SHP77 (cell line): Measurements from ENCODE around the gene CCDC3.
"Not testable (repeated sequence)": the region's sequence is repeated elsewhere in the genome, so short reads cannot be mapped to it uniquely, and the experiment has no call there.

Source experiments
- DNase-seq, 2 experiments: peaks; one replicate each; lab custom pipeline; 2025; lab: John Stamatoyannopoulos, UW

The CCDC3 gene

DNA sequence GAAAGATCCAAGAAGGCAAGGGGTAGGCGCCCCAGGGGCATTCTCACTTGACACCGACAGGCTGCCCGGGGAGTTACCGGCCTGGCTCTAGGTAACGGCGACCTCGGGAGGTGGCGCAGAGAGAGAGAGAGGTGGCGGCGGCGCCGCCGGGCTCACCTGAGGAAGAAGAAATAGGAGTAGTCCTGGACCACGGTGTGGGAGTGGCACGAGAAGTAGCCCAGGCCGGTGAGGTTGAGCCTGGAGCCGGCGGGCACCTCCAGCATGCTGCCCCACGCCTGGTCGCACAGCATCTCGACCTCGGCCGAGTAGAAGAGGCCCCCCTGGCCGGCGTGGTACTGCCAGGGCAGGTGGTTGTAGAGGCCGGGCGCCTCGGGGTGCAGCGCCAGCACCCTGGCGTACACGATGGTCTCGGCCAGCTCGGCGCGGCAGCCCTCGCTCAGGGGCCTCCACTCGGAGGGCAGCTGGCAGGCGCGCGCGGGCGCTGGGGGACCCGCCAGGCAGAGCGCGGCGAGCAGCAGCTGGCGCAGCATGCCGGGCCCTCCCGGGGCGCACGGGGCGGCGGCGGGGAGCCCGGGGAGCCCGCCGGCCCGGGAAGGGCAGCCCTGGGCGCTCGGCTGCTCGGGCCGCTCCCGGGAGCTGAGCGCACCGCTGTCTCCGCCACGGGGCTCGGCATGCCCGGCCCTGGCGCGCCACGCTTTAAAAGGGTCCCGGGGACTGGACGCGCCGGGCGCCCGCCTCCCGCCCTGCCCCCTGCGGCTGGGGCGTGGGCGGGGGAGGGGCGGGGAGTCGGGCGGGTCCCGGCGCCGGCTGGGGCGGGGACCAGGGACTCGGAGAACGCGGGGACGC, at the start of gene CCDC3:
Gene CCDC3, minus strand, starts transcription at position 673 of the 846 bp plus-strand sequence. Its CDS starts 143 bp downstream, at position 530.
- DNase-seq, result no peak

DNA sequence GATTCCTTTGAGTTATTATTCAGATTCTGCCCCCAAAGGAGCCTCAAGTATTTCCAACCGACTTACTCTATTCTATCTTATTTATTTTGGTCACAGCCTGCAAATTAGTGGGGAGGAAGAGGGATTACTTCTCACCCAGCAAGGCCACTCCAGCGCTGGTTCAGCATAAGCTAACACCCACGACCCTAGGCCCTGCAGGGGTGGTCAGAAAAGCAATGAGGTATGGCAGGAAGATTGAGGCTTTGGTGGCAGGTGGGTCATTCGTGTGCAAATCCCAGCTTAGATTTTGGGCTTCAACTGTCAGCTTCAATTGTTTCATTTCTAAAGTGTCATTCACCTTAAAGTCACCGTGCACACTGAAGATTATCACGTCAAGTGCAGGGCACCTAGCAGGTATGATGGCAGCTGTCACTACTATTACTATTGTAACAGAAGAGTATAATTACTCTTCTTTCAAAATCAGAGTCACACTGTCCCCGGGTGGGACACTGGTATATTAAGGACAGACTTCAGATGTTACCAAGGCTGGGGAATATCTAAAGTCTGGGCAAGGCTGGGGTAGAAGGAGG, 49.7 kb upstream of the CCDC3 start:
- no peak for DNase-seq

DNA sequence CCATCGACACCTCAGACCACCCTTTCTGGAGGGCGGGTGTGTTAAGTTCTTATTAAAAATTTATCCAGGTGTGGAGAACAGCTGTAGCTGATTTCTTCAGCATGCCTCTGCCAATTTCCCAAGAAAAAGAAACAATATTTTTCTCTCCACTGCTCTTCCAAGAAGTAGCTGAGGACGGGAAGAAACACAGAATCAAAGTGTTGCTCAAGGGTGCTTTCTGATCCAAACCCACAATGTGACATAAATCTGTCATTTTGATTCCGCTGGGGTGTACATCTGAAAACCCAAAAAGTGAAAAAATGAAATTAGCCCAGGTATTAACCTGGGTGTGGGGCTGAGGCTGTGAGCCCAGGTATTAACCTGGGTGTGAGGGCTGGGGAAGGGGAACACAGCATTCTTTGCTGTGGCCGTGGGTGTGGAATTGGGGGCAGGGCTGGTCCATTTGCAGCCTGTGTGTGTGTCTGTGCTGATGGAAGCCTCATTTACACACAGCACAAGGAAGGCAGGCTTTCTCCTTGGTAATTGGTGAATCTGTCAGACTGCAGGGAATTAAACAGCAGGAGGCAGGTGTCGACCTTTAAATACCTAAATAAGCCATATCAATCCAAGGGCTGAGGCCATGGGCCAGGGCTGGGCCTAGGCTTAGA, 48.4 kb upstream of the CCDC3 start:
- DNase-seq, result no peak

DNA sequence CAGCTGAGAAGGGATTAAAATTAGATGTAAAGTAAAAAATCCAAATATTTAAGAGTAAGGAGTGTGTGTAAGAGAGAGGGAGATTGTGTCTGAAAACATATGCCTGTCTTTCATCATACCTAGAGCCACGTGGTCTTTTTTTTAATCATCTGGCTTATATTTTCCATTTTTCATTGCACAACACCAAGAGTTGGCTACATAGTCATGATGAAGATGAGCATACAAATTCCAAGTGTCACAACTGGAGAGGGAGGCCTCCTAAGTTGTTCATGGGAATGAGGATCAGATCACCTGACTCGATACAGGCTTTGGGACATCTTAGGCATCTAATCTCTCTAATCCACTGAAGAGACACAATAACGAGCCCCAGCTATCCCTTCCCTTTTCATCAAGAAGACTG, 47.2 kb upstream of the CCDC3 start:
- no peak for DNase-seq

DNA sequence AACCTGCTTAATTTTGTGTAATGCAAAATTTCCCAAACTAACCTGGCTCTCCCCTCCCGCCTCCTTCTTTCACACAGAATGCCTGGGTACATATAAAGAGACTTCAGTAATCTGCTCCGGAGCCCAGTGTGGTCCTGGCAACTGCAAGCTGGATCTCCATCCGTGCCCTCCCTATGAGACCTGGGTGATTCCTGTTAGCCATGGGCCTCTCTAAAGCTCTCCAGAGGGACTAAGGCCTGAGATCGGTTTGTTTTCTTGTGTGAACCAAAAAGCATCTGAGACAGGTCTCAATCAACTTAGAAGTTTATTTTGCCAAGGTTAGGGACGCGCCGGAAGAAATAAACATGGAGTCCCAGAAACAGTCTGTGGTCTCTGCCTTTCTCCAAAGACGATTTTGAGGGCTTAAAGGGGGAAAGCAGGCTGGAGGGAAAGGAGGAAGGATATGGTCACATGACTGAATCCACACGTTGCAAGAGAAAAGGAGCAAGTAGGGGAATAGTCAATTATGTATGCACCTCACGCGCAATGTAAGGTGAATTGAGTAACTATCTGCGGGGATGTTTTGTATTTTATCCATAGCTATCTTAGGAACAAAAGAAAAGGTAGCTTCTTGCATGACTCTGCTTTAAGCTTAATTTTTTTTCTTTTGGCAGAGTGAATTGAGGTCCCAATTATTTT, 46.2 kb upstream of the CCDC3 start:
- no peak for DNase-seq

DNA sequence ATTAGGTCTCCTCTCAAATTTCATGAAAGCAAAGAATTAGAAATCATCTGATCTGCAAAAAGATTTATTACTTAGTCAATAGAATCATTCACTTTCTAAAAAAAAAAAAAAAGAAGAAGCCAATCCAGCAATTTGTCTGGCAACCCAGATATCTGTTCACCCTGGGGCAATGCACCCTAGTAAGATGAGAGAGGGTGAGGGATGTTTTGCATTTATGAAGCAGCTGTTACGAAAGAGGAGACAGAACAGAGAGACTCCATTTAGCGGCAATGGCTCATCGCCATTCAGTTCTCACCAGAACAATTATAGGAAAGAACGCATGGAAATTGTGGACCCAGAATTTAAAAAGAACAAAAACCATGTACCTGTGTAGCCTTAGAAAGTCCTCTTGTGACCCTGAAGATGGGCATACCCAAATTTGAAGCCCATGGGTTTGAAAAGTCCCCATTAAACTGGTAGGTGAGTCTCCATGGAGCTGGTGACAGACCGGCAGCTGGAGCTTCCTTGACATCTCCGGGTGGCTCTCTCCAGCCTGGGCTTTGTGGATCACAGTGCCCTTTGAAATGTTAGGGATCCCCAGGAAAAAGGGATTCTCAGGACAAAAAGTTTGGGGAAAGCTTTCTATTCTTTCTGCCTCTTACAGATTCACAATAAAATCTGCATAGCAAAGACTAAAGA, 45.5 kb upstream of the CCDC3 start:
- DNase-seq, result no peak

DNA sequence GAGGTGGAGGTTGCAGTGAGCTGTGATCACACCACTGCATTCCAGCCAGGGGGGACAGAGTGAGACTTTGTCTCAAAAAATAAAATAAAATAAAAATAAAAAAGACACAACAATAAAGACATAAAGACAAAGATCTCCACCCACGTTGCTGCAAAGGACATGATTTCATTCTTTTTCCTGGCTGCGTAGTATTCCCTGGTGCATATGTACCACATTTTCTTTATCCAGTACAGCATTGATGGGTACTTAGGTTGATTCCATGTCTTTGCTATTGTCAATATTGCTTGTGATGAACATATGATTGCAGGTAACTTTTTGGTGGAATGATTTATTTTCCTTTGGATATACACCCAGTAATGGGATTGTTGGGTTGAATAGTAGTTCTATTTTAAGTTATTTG, 42.0 kb upstream of the CCDC3 start:
- no peak for DNase-seq

DNA sequence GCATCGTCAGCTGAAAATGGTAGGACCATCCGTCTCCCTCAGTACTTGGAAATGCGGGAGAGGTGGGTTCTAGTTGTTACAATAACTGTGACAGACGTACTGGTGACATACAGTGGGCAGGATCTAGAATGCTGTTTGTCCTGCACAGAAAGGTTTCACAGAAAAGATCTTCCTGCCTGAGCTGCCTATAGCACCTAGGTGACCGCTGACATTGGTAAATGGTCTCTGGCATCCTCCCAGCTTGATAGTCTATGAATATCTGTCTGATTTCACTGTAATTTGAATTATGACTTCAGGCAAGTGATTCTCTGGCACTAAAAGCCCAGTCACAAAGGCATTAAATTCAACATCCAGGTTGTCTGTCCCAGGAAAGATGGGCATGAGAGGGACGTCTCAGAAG, 38.2 kb upstream of the CCDC3 start:
- DNase-seq, result no peak

DNA sequence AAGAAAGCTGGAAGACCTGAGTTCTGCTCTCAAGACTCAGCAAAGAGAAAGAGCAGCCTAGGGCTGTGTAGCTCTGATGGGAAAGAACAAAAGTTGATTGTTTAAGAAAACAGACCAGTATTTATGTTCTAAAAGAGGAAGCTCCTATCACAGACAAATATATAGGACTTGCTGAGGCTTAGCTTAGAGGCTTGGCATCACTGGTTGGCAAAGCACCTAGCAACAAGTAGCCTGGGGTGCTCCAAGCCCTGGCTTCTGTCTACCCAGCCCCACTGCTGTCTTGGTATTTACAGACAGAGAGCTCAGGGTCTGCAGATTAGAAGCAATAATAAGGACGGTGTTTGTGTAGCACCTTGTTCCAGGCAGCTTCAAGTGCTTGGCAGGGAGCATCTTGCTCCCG, 36.9 kb upstream of the CCDC3 start:
- no peak for DNase-seq

DNA sequence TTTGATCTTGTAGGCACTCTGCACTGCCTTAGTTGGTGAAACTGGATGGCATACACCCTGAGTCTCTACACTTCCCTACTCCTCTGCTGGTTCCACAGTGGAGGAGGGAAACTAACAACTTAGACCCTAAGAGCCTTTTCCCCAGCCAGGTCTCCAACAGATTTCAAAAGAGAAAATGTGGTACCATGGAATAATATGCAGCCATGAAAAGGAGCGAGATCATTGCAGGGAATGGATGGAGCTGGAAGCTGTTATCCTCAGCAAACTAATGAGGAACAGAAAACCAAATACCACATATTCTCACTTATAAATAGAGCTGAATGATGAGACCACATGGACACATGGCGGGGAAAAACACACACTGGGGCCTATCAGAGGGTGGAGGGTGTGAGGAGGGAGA, 36.3 kb upstream of the CCDC3 start:
- DNase-seq, result no peak

DNA sequence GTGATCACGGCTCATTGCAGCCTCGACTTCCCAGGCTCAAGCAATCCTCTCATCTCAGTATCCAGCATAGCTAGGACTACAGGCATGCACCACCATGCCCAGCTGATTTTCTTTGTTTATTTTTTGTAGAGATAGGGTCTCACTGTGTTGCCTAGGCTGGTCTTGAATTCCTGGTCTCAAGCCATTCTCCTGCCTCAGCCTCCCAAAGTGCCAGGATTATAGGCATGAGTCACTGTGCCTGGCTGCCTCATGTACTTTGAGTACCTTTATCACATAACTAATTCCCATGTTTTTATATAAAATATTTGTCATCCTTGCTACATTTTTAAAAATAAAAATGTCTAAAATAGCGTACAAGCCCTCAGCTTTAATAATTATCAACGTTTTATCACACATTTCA, 35.3 kb upstream of the CCDC3 start:
- no peak for DNase-seq

DNA sequence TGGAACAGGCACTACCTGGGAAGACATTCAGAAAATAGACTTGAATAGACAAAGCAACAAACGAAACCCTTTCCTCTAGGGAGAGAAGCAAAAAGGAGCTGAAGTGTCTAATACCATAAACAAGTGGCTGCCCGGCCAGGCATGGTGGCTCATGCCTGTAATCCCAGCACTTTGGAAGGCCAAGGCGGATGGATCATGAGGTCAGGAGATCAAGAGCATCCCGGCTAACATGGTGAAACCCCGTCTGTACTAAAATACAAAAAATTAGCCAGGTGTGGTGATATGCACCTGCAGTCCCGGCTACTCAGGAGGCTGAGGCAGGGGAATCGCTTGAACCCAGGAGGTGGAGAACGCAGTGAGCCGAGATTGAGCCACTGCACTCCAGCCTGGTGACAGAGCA, 34.2 kb upstream of the CCDC3 start:
- DNase-seq, result not testable (repeated sequence)

DNA sequence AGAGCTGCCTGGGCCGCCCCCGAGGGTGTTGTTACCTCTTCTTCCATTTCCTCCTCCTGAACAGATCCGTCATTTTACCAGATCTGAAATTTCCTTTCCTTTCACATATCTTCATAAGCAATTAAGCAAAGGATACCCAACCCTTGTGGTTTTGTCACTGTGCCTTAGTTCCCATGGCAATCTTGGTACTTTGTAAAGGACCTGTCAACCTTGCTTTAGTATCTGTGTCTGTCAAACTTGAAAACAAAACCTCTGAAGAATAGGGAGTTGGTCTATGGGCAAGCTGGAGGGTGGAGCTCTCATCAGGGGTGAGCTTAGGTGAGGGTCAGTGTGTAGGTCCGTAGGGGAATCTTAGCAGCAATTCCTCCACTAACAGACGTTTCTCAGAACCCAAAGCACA, 25.4 kb upstream of the CCDC3 start:
- no peak for DNase-seq

DNA sequence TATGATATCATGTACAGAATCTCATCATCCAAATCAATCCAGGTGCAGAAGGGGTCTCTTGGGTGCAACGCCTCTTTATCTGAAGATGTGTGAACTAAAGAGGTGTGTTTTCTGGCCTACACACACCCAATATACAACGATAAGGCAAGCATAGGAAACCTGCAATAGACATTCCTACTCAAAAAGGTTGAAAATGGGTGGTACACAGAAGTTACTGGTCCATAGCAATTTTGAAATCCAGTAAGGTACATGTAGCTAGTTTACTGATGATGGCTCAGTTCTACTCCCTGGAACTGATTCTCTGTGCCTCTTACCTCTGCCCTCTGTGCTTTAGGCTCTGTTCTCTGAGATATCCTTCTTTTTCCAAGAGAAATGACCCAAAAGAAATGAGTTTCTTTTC, 22.2 kb upstream of the CCDC3 start:
- no peak for DNase-seq

DNA sequence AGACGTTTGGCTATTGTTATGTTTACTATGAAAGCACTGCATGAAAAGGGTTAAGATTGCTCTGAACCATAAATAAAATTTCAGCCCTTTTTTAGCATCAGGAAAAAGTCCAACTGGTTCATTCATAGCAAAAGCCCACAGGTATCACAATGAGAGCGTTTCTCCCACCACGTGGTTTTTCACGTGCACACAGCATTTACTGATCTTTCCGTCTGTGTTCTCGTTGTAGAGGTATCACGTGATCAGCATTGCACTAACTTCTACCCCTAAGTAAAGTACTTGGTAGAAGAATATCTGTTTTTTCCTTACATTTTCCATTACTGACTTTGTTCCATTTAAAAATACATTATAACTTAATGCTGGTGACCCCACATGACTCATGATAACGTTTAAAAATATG, 17.8 kb upstream of the CCDC3 start:
- no peak for DNase-seq

DNA sequence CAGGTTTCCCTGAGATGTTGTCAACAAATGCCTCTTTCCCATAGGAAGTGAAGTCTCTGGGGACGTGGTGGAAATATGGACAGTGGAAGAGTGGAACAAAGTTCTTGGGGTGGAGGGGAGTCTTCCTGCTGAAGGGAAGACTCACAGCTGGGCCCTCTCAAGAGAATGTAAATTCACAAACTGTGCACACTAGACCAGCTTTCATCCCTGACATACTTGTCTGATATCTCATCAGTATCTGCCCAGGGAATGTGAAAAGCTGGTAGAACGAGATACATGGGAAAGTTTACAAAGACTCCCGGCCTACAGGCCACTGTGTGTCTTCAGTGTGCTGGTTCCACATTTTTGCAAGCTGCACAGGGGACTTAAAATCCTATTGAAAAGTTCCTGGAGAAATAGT, 16.7 kb upstream of the CCDC3 start:
- no peak for DNase-seq

DNA sequence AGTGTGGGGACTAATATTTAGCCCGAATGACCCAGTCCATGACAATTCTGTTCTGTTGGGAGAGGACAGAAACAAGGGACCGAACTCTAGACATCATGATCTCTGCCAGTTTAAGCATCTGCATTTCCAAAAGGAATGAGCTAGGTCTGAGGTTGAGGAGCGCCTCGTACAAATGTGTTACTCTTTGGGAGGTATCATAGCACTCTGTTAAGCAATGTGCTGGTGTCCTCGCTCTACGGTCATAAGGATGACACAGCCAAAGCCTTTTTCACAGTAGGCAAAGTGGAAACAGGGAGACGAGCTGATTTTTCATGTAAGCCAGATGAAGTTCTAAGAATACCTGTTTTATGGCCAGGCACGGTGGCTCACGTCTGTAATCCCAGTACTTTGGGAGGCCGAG, 15.4 kb upstream of the CCDC3 start:
- DNase-seq, result no peak

DNA sequence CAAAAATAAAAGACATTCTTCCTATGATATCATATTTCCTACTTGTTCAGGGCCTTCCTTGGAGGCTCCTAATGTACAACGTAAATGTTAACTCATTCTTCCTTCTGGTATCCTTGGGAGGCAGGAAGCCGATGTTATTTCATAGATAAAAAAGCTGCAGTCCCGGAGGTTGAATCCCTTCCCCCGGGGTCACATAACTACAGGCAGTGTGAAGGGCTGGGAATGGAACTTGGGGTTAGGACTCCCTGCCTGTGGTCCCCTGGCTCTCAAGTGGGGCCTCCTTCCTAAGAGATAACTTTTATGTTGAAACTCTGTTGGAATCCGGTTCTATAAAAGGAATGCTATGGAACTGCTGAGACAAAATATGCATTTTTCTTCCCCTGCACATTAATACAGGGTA, 14.9 kb upstream of the CCDC3 start:
- DNase-seq, result no peak

DNA sequence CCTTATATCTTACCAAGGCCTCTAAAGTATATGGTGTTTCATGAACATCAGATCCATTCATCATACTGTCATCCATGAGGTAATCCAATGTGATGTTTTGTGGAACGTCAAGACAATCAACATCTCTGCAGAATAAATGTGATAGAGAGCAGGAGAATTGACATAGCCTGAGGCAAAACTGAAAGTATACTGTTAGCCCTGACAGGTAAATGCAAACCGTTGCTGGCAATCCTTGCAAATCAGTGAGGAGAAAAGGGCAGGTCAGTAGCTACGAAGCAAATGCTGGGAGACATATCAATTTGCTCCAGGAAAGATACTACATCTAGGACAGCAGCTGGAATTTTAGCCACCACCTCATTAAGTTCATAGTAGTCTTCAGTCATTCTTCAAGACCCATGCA, 4.5 kb upstream of the CCDC3 start:
- no peak for DNase-seq

DNA sequence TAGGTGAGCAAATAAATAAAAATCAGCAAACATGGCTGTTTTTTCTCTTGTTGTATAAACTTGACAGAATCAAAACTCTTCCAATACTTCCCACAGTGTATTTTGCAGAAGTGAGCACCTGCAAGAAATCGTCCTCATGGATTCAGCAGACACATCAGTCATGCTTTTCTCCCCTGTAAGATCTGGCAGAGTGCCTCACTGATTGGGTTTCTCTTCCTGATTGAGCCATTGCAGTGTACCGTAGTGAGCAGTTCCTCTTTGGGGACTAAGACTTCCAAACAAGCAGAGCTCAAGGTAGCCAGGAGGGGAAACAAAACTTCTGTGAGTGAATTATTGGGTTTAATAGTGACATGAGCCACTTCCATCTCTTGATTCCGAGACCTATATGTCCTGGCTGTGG, 2.2 kb upstream of the CCDC3 start:
- DNase-seq, result no peak

DNA sequence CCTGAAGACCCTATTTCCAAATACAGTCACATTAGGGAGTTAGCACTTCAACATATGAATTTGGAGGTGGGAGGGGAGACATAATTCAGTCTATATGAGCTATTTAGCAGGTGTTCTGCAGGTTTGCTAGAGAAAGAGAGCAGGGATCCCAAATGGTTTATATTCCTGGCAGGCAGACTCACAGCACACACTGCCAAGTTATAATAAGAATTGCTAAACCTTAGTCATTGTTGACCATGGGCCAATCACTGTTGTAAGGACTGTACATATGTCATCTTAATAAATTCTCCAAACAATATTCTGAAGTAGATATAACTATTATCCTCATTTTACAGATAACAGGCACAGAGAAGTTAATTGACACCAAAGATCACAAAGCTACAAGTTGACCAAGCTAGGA, 1.5 kb upstream of the CCDC3 start:
- no peak for DNase-seq

DNA sequence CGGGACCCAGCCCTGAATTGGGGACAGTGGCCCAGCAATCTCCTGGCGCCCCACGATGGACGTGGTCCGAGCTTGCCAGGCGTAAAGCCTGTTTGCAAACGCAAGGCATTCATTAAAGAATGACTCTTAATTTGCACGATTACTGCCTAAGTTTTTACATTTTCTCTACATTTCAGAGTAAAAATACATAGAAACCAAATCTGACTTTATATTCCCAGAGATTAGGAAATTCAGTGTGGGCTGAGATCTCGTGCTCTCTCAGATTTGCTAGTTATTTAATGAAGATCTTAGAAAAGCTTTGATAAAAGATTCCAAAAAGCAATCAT, 337 bp upstream of the CCDC3 start:
- DNase-seq, result no peak
